GM12878 (cell line): Measurements from ENCODE around the gene SSBP4.

Experiments used
- NR2F1 ChIP-seq: fragments of 450-650 bp; conservative IDR thresholded peaks from 2 replicates; pipeline ENCODE4 v1.6.1; 2017; ENCODE audit warnings: mild to moderate bottlenecking
- YBX1 ChIP-seq: fragments of 450-650 bp; IDR thresholded peaks from 2 replicates; pipeline ENCODE4 v1.6.1; 2016; ENCODE audit warnings: antibody characterized with exemption
- TF ChIP-seq, protein P1 (sequence below), 3 experiments: IDR thresholded peaks in 2 of 3; conservative IDR thresholded peaks in 1 of 3; 2 replicates each; pipeline ENCODE4 v1.5.1; 2011; ENCODE audit warnings: low read depth in 3 of 3, low read length in 3 of 3, mild to moderate bottlenecking in 3 of 3, control low read depth in 2 of 3, moderate library complexity in 2 of 3, inconsistent platforms in 1 of 3, mixed read lengths in 1 of 3; ENCODE audit not compliant: control insufficient read depth in 2 of 3, insufficient read depth in 1 of 3; ENCODE audit errors: extremely low read depth in 1 of 3

DNA sequence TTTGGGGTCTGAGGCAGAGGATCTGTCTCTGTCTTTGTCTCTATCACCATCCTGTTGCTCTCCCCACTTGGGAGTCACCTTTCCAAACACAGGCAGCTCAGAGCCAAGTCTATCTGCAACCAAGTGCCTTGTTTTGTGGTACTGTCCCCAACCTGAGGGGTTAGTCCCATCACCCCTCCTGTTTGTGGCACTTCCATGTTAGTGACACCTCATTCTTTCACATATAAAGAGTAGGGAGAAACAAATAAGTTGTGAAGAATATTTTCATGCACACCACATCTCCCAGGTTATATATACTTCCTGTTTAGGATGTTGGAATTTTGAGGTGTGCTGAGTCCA, 29.5 kb upstream of the SSBP4 start:
- TF ChIP-seq, protein P1, sequence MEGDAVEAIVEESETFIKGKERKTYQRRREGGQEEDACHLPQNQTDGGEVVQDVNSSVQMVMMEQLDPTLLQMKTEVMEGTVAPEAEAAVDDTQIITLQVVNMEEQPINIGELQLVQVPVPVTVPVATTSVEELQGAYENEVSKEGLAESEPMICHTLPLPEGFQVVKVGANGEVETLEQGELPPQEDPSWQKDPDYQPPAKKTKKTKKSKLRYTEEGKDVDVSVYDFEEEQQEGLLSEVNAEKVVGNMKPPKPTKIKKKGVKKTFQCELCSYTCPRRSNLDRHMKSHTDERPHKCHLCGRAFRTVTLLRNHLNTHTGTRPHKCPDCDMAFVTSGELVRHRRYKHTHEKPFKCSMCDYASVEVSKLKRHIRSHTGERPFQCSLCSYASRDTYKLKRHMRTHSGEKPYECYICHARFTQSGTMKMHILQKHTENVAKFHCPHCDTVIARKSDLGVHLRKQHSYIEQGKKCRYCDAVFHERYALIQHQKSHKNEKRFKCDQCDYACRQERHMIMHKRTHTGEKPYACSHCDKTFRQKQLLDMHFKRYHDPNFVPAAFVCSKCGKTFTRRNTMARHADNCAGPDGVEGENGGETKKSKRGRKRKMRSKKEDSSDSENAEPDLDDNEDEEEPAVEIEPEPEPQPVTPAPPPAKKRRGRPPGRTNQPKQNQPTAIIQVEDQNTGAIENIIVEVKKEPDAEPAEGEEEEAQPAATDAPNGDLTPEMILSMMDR (IDR thresholded peaks at IDR 0.05 in 2 of 3, conservative IDR thresholded peaks at IDR 0.05 in 1 of 3; ENCODE audit: control insufficient read depth in 2 of 3, extremely low read depth in 1 of 3, insufficient read depth in 1 of 3, low read depth in 3 of 3, low read length in 3 of 3) = no peak
- no peak for TF ChIP-seq YBX1
- TF ChIP-seq NR2F1 = no peak
